HG03575 (cell line): Measurements from ENCODE around the gene SRPK3.
"Not testable (repeated sequence)": the region's sequence is repeated elsewhere in the genome, so short reads cannot be mapped to it uniquely, and the experiment has no call there.

Experiments
- ATAC-seq: cut with Tn5 transposase; IDR thresholded peaks from one replicate; pipeline ENCODE4 v1.9.1; 2021; ENCODE audit not compliant: unreplicated experiment, insufficient number of reproducible peaks, low FRiP score; ENCODE audit errors: extremely low read depth

The SRPK3 gene, protein sequence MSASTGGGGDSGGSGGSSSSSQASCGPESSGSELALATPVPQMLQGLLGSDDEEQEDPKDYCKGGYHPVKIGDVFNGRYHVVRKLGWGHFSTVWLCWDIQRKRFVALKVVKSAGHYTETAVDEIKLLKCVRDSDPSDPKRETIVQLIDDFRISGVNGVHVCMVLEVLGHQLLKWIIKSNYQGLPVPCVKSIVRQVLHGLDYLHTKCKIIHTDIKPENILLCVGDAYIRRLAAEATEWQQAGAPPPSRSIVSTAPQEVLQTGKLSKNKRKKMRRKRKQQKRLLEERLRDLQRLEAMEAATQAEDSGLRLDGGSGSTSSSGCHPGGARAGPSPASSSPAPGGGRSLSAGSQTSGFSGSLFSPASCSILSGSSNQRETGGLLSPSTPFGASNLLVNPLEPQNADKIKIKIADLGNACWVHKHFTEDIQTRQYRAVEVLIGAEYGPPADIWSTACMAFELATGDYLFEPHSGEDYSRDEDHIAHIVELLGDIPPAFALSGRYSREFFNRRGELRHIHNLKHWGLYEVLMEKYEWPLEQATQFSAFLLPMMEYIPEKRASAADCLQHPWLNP

DNA sequence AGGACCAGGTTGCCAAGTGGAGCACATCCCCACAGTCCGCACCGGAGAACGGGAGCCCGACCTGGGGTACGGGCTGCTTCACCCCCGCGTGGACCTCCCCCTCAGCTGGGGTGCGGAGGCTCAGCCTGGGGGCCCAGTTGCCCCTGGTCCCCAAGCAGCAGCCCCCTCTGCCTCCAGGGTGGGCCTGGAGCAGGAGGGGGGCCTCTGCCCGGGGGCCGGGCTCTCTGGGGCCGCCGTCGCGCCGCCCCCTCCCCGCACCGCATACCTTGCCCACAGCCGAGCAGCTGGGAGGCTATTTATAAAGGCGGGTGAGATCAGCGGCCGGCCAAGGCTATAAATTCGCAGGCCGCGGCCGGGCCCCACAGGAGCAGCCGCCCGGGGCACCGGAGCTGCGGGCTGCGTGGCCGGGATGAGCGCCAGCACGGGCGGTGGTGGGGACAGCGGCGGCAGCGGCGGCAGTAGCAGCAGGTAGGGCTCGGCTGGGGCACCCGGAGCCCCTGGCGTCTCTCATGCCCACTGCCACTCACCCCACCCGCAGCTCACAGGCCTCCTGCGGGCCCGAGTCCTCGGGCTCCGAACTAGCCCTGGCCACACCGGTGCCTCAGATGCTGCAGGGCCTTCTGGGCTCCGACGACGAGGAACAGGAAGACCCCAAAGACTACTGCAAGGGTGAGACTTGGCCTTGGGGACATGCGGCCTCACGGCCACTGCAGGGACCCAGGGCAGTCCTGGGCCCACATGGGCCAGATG, at the start of gene SRPK3:
TSS of gene SRPK3 (plus strand) at position 364 of the 750 bp plus-strand sequence. CDS start at position 410, 46 bp downstream.
- no peak for ATAC-seq

DNA sequence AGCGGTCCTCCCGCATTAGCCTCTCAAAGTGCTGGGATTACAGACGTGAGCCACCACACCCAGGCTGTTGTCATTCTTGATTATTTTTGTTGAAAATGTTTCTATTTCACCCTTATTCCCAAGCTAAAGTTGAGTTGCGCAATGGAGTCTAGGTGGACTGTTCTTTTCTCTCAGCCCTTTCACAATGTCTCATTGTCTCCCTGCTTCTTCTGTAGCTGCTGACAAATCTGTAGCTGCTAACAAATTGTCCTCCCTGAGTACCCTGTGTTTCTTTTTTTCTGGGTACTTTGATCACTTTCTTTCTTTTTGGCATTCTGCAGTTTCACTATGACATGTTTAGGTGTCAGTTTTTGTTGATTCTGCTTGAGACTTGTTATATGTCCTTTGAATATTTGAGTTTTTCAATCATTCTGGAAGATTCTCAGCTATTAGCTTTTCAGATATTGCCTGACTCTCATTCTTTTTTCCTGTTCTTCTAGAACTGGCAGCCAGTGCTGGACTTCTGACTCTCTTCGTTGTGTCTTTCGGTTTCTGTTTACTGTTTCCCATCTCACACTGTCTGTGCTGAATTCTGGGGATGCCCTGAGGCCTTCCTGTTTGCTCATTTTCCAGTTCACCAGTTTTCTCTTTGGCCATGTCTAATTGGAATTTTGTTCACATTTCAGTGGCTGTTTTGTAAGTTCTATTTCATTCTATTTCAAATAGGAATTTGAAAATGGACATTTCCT, 49.6 kb upstream of the SRPK3 start:
- no peak for ATAC-seq

DNA sequence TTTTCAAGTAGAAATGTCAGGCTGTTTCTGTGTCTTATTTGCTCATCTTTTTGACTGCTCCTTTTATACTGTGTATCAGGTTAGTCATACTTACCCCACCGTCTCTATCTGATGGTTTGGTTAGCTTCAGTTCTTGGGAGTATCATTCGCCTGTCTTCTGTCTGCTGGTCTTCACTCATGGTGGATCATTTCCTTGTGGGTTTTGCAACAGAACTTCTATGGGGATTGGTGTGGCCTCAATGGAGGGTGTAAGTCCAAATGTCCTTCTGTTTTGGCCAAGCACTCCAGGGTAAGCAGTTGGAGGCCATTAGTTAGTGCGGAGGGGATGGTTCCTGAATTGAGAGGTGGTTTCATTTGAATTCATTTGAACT, 49.0 kb upstream of the SRPK3 start:
- ATAC-seq = no peak

DNA sequence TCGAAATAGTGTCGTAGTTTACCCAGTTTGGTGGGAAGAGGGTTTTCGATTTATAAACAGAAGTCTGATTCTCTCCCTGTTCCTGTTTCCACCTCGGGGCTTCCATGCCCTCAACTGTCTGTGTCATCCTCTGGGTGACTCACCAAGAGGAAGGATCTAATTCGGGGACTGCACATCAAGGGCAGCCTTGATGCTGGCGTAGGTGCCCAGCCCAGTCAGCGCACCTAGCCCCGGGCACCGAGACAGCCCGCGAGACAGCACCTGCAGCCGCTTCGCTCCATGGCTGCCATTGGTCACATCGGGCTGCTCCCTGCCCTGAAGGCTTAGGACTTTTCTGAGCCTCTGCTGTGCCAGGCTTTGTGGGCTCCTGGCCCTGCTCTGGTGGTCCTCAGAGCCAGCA, 48.4 kb upstream of the SRPK3 start:
- no peak for ATAC-seq

DNA sequence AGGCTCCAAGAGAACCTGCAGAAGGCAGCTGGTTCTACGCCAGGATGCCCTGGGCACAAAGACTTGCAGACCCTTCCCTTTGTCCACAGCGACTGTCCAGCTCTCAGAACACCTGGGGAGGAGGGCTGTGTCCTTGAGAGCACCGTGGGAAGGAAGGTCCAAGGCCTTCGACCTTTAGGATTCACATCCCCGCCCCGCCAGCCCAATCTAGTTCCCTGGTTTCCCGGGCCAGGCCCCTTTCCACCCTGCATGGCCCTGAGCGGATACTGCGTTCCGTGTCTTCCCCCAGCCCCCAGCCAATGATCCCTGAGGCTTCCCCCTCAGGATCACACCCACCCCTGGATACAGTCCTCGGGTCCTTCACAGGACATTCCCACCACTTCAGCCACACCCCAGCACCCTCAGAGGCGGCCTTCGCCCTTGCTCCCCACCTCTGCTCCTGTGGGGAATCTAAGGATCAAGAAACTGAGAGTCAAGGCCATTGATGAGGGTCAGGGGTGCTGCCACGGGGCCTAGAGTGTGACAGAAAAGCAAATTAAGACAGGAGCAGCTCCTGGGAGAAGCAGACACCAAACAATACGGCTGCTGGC, 47.1 kb upstream of the SRPK3 start:
- no peak for ATAC-seq

DNA sequence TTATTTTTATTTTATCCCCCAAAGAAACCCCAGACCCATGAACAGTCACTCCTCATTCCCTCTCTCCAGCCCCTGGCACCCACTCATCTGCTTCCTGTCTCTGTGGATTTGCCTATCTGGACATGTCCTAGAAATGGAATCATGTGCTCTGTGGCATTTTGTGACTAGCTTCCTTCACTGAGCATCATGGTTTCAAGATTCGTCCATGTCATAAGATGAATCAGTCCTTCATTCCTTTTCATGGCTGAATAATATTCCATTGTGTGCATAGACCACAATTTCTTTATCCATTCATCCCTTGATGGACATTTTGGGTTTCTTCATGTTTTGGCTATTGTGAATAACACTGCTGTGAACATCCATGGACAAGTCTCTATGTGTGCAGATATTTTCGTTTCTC, 46.0 kb upstream of the SRPK3 start:
- ATAC-seq = no peak

DNA sequence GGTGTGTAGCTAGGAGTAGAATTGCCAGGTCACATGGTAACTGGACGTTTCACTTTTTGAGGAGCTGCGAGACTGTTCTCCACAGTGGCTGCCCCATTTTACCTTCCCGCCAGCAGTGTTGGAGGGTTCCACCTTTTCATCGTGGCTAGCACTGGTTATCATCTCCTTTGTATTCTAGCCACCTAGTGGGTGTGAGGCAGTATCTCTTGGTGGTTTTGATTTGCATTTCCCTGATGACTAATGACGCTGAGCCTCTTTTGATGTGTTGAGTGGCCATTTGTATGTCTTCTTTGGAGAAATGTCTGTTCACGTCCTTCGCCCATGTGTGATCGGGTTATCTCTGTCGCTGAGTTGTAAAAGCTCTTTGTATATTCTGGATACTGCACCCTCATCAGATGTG, 45.6 kb upstream of the SRPK3 start:
- no peak for ATAC-seq

DNA sequence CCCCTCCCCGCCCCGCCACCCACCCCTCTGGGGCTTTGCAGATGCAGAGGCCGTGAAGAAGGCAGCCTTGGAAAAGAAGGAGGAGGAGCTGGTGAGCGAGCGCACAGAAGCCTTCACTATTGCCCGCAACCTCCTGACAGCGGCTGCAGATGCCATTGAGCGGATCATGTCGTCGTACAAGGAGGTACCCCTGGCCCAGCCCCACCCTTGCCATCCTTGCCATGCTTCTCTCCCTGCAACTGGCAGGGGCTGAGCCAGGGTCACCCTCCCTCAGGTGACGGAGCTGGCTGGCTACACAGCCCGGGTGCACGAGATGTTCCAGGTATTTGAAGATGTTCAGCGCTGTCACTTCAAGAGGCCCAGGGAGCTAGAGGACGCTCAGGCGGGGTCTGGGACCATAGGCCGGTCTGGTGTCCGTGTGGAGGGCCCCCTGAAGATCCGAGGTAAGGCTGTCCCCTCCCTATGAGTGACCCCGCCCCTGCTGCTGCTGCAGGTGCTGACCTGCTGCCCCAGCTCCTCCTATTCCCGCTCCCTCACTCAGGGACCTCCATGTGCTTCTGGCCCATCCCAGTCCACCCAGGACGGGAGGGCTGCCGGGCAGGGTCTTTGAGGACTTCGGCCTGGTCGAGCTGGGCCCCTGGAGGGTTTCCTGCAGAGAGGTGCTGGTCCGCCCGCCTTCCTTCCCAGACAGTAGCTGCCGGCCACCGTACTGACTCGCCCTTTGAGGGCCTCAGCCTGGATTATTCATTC, 44.6 kb upstream of the SRPK3 start:
- ATAC-seq = no peak

DNA sequence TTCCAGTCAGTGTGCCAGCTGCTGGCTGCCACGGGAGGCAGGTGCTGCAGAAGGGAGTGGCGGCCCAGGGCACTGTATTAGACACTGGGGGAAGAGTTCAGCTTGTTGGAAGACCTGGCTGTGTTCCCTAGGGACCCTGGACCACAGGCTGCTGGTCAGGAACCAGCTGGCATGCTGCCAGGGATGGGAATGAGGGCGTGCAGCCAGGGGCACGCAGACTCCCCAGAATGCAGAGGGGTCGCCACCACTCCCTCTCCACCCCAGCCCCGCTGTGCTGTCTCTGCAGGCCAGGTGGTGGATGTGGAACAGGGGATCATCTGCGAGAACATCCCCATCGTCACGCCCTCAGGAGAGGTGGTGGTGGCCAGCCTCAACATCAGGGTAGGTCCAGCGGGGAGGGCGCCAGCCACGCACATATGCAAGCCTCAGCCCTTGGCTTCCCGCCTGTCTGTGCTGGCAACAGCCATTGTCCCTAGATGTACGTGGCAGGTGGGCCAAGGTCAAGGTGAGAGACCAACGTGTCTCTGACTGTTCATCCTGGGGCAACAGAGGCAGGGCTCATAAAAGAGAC, 43.9 kb upstream of the SRPK3 start:
- no peak for ATAC-seq

DNA sequence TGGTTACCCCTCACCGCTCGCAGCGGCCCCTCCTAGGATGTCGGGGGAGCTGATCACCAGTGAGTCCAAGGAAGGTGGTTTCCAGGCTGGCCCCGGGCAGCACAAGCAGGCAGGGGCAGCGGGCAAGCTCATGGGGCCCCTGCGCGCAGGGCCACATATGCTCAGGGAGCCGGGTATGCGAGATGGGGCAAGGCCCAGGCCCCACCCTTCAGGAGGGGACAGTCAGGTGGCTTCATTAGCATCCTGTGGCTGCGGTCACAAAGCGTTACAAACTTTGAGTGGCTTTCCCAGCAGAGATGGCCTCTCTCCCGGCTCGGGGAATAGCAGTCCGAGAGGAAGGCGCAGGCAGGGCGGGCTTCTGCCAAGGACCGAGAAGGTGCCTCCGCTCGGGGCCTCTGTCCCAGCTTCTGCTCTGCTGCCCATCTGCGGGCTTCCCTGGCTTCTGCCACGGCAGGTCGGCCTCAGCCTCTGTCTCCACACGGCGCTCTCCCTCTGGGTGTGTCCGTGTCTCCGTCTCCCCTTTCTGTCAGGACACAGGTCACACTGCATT, 42.7 kb upstream of the SRPK3 start:
- no peak for ATAC-seq

- no peak for ATAC-seq
Observed at GRCh38 chrX:153739754-153740486, 40.9 kb upstream of the SRPK3 start.

GRCh38 chrX:153740631-153741222, 40.1 kb upstream of the SRPK3 start:
- ATAC-seq = no peak

DNA sequence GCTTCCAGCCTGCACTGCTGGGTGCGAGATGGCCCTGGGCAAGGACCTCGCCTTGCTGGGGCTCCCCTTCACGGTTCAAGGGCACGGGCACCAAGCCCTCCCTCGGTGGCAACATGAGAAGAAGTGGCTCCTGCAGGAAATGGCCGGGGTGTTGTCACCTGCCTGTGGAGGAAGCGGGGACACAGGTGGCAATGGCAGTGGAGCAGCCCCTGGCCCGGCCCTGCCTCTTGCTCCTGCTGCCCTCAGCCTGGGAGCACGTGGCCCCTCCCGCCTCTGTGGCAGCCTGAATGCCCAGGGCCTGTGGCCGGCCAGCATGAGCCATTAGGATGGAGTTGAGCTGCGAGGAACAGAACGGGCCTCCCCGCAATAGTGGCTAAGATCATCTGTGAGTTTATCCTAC, 39.4 kb upstream of the SRPK3 start:
- ATAC-seq = no peak

- not testable (repeated sequence) for ATAC-seq
Observed at GRCh38 chrX:153742111-153742510, 38.7 kb upstream of the SRPK3 start.

- not testable (repeated sequence) for ATAC-seq
Observed at GRCh38 chrX:153742796-153743467, 37.9 kb upstream of the SRPK3 start.

- ATAC-seq = not testable (repeated sequence)
Observed at GRCh38 chrX:153743468-153744209, 37.2 kb upstream of the SRPK3 start.
